G401 (cell line): ENCODE measurements around the gene UBA6. TPM values are rescaled to one million over a fixed set of nuclear protein-coding genes. Genes with fewer than 3 reads are reported as not detected.
"Not testable (repeated sequence)": the region's sequence is repeated elsewhere in the genome, so short reads cannot be mapped to it uniquely, and the experiment has no call there.

ENCODE experiments used
- DNase-seq: peaks from one replicate; pipeline ENCODE4 v3.0.0-alpha.2; 2015; ENCODE audit warnings: low spot score
- in situ Hi-C: cut with HindIII; loops from 2 replicates; pipeline ENCODE4 v1.10.0; 2016; ENCODE audit warnings: low sequenced_read_pairs, mixed read lengths
- total RNA-seq: library from RNA; depleted of rRNA; stranded (reverse); fragments of >200 nt; shearing (Covaris generic); gene quantifications from 2 replicates; pipeline ENCODE4 v1.2.3, GENCODE V29; 2014; rRNA removed

Gene UBA6
- 28.4 and 98.3 TPM in 2 replicates for total RNA-seq

DNA sequence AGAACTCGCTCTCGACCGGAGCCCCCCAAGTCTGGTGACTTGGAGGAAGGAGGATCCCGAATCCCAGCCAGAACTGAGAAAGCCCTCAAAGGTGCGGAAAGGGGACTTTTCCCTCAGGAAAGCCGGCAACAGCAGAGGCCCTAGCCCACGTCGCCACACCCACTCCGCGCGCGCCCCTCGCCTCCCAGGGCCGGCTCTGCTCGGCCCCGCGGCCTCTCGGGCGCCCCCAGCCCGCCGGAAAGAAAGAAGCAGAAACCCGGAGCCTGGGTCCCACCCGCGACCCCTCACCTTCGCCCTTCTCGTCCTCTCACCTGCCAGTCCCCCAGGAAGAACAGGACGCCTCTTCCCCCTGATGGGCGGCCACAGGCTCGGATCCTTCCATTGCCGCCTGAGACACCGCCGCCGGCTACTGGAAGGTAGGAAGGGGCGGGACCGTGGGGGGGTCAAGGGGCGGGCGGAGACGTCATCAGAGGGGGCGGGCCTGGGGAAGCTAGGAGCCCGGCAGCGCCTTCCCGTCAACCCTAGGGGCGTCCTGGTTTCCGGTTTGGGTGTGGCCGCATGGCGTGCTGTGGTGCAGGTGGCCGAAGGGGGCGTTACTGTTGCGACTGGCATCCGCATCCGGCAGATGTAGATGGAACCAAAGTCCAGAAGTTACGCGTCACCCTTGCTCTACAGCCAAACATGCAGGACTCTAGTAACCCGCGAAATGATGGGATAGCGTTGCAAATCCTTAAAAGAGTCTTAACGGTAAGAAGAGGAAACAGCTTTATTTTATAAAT is at the start of gene UBA6:
Gene UBA6 (minus strand): TSS at position 418 of the 779 bp plus-strand sequence. CDS start 36 bp downstream, at position 382.
- peak; percentile 94 for DNase-seq
- in situ Hi-C loops = no loop called here

DNA sequence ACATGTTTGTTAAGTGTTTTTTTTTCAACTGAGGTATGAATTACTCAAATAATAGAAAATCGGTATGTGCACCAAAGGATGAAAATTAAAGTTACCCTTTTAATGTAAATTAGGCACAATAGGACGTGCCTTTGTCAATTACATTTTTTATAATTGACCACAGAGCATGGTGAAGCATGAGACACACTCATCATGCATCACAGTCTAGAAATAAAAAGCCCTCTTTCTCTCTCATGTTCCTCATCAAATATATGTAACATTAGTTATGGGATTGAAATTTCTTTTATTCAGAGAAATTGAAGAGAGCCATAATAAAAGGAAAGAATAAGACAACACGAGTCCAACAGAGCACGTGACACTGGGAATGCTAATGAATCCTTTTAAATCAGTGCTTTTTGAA is 49.7 kb upstream of the UBA6 start:
- DNase-seq = no peak
- in situ Hi-C loops = no loop called here

DNA sequence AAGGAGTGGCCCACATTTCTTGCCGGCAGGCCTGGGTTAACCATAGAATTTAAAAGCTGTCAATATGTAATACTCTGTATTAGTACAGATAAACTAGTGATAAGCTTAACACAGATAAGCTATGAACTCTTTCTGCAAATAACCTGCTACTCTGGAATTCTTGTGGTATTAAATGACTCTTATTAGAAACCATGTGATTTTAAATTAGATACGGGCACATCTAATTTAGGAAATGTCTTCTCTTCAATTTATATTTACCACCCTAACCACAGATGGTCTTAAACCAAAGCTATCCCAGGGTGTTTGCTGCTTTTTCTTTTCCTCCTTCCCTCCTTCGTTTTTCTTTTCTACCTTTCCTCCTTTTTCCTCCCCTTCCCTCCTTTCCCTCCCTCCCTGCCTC is 48.3 kb upstream of the UBA6 start:
- DNase-seq = no peak
- in situ Hi-C loops = no loop called here

DNA sequence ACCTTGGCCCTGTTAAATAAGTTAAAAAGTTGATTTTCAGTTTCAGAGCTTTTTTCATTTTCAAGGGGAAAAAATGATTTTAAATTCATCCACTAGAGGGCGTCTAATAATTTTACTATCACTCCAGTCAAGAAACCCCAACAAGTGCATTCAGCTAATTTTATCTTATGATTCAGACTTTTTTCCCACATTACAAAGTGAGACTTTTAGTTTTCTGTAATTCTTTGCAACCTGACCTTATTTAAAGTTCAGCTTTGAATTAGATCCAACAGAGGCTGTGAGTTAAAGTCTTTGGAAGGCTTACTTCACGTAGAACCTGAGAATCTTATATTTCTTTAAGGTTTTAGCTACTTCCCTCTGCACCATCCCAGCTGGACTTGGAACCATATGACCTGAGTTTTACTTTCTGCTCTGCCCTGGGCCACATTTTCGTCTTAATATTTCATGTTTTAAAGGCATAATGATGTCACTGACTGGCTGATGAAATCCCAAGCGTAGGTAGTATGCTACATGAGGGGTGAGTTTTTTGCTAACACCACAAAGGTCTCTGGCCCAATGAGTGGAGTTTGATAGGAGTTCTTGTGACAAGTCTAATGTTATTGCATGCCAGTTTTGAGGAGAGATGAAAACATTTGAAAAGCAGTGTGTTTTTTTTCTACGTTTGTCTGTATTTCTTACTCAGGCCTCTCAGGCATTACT is 46.0 kb upstream of the UBA6 start:
- peak; percentile 47 for DNase-seq
- in situ Hi-C loops = no loop called here

DNA sequence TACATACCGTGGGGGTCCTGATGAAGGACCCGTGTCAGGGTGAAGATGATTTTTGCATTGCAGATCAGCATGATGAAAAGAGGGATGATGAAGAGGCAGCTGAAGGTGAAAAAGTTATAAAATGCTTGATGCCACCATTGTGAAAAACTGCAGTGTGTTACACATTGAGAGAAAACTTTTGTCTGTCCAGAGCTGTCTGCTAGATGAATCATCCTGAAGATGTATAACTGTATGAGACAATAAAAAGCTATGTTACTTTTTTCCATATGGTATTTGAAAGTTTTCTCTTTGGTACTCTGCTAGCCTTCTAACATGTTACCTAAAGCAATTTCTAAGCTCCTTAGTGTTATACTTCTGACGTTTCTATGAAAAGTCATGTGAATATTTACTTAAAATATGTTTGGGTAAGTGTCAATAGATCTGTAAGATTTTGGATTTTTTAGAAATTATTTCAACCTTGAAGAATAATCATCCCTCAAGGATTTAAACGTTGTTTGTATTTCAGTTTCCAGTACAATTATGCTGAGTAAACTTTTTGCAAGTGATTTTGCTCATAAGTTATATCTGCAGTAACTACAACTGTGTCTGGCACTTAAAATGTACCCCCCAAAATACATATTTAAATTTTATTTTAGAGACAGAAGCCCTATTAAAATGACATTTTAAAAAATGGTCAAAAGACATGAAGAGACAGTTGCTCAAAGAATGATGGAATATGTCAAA is 43.8 kb upstream of the UBA6 start:
- in situ Hi-C loops = no loop called here

DNA sequence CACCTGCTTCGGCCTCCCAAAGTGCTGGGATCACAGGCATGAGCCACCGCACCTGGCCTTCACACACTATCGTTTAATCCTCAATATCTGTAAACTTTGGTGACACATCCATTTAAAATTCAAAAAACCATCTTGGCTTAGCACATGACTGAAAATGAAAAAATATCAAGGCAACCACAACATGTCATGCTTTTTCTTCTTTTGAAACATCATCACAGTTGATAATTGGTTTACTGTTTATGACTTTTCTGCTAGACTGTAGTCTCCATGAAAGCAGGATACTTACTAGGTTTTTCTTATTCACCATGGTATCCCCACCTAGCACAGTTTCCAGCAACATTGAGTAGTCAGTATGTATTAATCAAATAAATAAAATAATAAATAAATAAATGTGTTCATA is 42.2 kb upstream of the UBA6 start:
- in situ Hi-C loops = no loop called here

More for the DNA sequence above, 43.8 kb upstream of the UBA6 start:
- DNase-seq = no peak

DNA sequence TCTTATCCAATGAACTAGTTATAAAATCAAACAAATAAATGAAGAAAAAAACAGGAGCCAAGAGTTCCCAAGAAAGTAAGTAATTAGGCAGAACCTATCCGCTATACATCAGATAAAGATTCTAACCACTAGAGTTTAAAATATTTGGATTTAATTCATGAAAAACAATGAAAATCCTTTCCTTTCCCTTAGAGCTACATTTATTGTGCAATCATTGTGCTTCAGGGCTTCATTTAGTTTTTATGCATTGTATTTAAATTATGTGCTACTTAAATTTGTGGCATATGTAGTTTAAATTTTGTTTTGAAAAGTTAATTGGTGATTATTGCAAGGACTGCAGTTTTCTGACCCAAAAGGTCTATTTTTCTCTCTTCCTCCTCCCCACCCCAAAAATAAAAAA is 35.3 kb upstream of the UBA6 start:
- DNase-seq = no peak
- in situ Hi-C loops = no loop called here

More for the DNA sequence above, 42.2 kb upstream of the UBA6 start:
- DNase-seq = no peak

DNA sequence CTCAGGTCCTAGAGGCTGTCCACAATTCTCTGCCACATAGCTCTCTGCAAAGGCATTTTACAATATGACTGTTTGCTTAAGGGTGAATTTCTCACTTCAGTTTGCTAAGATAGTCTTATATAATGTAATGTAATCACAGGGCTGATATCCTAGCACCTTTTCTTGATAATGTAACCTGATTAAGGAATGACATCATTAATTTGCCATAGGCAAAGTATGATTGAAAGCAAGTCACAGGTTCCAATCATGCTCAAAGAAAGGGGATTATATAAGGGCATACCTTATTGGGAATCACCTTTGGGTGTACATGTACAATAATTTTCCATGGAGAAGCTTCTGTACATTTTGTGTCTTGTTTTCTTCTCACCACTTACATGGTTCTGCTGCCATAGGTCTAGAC is 34.4 kb upstream of the UBA6 start:
- no peak for DNase-seq
- in situ Hi-C loops = no loop called here

DNA sequence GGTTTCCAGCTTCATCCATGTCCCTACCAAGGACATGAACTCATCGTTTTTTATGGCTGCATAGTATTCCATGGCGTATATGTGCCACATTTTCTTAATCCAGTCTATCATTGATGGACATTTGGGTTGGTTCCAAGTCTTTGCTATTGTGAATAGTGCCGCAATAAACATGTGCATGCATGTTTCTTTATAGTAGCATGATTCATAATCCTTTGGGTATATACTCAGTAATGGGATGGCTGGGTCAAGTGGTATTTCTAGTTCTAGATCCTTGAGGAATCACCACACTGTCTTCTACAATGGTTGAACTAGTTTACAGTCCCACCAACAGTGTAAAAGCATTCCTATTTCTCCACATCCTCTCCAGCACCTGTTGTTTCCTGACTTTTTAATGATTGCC is 29.6 kb upstream of the UBA6 start:
- not testable (repeated sequence) for DNase-seq

DNA sequence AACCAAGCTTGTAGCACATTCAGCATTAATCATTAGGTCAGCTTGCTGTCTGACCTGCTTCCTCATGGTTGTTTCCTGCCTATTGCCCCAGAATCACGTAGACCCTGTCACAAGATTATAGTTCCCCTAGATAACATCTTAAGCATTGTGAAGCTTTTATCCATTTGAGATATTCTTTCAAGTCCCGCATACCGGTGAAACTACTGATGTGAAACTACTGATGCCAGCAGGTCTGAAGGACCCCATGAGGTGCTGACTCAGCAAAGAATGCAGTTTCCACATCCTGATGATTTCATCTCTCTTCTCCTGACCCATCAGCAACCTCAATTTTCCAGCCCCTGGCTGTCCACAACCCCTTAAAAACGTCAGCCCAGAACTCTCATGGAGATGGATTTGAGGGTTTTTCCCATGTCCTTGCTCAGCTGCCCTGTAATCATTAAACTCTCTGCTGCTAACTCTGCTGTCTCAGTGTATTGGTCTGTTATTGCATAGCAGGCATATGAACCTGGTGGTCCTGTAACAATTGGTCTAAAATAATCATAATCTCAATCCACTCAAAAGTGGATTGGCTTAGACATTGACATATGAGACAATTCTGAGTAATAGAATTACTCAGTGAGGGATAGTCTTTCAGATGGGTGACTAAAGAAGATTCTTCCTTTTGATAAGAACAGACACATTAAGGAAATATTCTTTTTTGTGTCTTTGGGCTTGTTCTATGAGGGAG is 26.3 kb upstream of the UBA6 start:
- in situ Hi-C loops = no loop called here
- DNase-seq = no peak

More for the DNA sequence above, 29.6 kb upstream of the UBA6 start:
- in situ Hi-C loops = not testable (repeated sequence)

DNA sequence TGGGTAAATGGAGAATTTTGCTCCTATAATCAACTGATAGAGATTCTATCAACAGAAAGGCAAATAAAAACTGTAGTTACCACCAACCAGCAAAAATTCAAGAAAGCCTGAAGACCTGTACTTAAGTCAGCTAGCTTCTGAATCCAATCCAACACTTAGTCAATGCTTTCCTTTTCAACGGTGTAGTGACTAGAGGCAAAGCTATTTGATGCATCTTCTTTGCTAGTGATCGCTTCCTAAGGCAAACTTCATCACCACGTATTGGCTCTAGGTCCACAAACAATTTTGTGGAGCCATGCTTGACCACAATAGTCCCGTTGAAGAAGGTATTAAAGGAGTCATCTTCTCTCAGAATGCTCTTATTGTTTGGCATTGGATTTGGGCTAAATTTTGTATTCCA is 25.0 kb upstream of the UBA6 start:
- in situ Hi-C loops = no loop called here
- no peak for DNase-seq

DNA sequence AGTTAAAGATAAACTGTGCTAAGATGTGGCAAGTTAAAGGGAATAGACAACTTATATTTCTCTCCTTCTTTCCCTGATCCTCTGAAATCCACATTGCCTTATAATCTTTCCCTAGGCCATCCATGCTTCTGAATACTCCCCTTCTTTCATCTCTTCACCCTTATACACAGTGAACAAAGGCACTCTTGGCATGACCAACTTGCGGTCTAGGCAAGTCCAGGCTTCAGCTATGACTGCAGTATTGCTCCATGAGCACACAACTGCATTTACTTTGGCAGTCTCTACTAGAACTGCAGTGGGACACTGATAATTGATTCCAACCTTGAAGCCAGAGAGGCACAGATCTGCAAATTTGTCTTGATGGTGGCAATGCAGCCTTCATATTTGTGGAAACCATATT is 24.2 kb upstream of the UBA6 start:
- DNase-seq = no peak
- in situ Hi-C loops = no loop called here

DNA sequence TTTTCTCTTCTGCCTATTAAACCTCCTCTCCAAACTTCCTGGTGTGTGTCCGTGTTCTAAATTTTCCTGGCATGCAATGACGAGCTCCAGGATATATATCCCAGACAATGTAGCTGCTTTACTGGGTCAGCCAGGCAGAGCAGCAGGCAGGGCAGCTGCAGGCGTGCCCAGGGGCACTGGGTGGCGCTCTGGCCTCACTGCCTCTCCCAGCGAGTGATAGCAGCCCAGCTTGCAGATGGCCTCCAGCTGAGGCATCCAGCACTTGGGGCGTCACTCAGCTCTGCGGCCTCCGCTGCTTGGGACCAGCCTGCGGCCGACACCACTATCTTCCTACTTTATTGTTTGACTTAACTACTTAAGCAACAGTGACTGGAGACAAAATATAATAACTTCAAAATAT is 23.0 kb upstream of the UBA6 start:
- in situ Hi-C loops = no loop called here
- DNase-seq = no peak

DNA sequence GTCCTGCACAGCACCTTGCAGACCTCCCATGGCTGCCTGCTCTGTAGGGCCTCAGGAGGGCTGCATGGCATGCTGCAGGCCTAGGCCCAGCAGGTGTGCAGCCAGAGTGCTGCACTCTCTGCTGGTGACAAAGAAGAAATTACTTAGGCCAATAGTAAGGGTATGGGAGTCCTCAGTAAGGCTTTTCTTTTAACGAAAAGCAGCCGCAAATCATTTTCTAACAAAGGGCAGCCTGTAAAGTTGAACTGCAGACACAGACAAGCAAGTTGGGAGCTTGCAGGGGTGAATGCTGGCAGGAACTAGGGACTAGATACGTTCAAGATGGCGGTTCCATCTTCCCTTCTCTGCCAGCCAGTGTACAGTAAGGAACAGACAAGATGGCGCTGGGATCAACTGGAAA is 22.4 kb upstream of the UBA6 start:
- in situ Hi-C loops = no loop called here
- DNase-seq = no peak

DNA sequence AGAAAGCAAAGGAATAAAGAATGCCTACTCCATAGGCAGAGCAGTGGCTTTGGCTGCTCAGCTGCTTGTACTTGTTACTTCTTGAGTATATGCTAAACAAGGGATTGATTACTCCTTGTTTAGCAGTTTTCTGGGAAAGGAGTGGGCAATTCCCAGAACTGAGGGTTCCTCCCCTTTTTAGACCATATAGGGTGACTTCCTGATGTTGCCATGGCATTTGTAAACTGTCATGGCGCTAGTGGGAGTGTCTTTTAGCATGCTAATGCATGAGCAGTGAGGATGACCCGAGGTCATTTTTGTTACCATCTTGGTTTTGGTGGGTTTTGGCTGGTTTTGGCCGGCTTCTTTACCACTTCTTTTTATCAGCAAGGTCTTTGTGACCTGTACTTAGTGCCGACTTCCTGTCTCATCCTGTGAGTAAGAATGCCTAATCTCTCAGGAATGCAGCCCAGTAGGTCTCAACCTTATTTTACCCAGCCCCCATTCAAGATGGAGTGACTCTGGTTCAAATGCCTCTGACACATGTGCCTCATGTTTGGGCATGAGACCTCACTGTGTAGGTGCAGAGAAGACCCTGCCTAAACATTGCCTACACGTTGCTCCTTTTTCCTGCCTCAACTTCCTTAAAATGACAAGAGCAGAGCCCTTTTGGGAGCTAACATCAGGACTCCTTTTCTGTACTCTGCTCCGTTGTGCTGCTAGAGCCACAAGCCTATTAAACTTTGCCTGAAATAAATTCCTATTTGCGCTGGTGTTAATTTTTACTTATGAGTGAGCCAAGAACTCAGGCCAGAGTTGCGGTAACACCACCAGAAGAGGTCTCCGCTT is 21.0 kb upstream of the UBA6 start:
- DNase-seq = no peak

DNA sequence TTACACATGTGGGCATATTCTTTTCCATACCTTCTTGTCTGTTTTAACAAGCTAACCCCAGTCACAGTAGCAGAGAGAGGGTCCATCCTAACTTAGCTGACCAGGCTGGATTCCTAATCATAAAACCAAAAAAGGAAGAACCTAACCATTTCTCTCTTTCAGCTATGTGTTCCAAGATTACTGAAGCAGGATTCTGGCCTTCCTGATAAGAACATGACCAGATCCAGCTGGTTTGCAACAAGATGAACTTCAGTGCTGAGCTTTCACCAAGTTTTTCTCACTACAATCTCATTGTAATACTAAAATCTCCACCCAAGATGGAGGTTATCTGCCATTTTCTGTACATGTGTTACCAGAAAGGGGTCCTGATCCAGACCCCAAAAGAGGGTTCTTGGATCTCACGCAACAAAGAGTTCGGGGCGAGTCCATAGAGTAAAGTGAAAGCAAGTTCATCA is 20.4 kb upstream of the UBA6 start:
- in situ Hi-C loops = no loop called here
- no peak for DNase-seq

More for the DNA sequence above, 21.0 kb upstream of the UBA6 start:
- in situ Hi-C loops = no loop called here

DNA sequence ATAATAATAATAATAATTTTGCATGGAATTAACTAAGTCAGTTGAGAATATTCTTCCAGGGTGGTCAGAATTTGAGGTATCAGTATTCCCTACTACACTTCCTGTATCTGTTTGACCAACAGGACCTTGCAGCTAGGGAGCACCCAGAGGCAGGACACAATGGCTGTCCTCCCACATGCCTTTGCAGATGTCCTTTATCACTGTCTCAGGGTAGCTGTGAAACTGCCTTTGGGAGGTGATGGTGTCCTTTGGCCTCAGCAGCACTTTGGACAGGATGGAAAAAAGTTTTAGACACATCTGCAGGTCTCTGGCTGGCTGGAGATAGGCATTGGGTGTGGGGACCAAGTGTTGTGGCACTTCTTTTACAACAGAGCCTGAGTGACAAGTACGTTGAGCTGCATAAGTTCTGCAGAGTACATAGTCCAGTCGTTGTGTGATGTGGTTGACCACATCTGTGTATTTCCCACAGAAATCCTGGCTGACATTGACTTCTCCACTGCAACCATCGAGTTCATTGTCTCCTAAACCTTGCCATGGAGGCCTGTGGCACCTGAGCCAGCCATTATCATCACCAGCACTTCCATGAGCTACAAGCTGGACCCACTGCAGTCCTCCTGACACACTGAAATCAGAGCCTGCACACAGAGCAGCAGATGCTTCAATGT is 19.1 kb upstream of the UBA6 start:
- in situ Hi-C loops = no loop called here
- DNase-seq = no peak

DNA sequence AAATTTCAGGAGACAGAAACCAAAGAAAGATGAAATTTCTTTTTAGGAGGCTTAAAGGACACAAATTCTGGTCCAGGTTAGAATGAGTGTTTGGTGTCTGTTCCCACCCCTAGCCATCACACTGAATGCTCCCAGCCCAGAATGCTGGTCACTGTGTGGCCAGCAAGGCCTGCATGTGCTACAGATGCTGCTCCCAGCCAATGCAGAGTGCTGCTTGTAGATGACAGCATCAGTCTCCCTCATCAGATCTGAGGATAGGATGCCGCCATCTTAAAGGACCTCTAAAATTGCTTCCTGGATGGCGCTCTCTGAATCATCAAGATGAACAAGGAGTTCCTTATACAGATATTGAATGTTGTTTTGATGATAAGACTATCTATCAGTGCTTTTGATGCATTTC is 17.9 kb upstream of the UBA6 start:
- in situ Hi-C loops = no loop called here
- DNase-seq = no peak
